DMS114 treated with DMSO at 0.1 percent for 48 hours (cell line): ENCODE results near the gene GLIS1.

Experiments used
- DNase-seq: peaks from one replicate; lab custom pipeline; 2025; ENCODE audit not compliant: unreplicated experiment; lab: John Stamatoyannopoulos, UW

GLIS1 gene

GRCh38 chr1:53473463-53473862, 265.5 kb downstream of the GLIS1 start:
- no peak for DNase-seq

- no peak for DNase-seq
Measured at GRCh38 chr1:53471000-53471399, 268.0 kb downstream of the GLIS1 start.

DNA sequence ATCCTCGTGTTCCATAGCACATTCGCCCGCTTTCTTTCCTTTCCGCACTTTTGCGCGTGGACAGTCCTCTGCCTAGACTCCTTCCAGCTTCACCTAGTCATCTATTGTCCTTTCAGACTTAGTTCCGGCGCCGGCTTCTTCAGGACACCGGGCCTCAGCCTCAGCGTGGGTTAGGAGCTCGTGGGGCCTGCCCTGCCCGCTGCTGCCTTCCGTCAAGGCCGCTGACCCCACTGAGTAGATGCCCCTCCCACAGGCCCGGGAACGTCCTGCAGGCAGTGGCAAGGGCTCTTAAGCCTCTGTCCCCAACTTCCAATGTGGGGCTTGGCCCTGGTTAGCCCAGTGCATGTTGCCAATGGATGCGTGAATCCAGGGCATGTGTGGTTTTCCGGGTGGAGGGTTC, 268.4 kb downstream of the GLIS1 start:
- no peak for DNase-seq

- no peak for DNase-seq
Measured at GRCh38 chr1:53470155-53470554, 268.8 kb downstream of the GLIS1 start.

GRCh38 chr1:53469373-53469772, 269.6 kb downstream of the GLIS1 start:
- DNase-seq: no peak

DNA sequence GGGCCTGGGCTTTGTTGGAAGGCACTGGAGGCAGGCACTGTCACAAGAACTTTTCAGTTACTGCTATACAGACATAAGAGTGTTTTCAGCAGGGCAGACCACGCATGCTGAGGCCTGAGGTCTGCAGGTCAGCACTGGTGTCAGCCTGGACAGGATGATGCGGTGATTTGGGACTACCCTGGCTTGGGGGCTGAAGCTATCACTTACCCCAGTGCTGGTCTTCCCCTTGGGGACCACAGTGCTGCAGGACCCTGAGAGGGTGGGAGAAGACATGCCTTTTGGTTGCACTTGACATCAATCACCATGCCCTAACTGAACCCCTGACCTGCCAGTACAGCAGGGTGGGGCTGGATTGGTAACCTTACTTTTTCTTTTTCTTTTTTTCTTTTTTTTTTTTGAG, 270.6 kb downstream of the GLIS1 start:
- DNase-seq: no peak

DNA sequence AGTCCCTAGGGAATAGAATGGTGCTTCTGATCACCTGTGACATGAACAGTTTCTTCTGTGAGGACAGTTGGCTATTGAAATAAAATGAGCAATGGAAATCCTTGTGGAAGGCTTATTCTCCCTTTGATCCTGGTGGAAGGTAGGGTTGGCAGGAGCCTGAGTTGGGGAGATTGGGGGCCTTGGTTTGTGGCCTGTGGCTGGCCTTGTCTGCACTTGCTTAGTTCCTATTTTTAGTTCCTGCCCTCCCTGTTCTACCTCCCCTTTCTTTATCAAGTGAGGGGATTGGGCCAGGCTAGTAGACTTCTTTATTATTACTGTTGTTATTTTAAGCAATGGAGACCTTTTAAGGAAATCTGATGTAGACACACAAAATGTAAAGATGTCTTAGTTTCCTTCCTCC, 271.6 kb downstream of the GLIS1 start:
- no peak for DNase-seq

- no peak for DNase-seq
Measured at GRCh38 chr1:53465023-53465957, 273.7 kb downstream of the GLIS1 start.

DNA sequence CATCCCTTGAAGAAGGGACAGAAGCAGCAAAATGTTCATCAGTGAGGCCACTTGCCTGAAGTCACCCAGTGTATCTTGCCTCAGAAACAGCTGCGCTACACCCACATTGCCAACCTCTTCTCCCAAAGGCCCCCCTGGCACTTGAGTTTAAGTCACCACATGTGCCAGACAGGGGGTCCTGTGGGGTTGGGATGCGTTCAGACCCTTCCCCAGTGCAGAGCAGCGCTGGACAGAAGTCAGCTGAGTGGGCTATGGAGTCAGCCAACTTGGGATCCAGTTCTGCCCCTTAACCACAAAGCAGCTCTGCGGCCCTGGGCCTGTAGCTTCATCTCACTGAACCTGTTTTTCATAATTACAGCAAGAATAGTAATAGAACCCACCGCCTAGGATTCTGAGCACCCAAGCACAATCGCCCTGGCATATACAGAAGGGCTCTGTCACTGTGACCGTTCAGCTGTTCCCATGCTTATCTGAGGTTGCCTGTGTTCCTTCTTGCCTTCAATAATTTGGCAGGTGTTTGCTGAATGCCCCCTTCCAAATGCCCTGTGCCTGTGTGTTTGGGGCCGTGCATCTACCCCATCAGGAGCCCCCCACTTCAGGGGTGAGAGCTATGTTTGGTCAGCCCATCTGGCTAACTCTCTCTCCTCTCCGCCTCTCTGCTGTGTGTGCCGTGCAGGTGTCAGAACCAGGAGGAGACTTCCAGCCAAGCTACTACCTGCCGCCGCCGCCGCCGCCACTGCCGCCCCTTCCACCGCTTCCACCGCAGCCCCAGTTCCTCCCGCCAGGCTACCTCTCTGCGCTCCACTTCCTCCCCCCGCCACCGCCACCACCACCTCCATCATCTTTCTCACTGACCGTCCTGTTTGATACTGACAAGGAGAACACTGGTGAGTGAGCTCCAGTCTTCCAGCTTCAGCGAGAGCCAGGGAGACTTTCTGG, 274.7 kb downstream of the GLIS1 start:
- no peak for DNase-seq

GRCh38 chr1:53462769-53463501, 276.0 kb downstream of the GLIS1 start:
- no peak for DNase-seq

DNA sequence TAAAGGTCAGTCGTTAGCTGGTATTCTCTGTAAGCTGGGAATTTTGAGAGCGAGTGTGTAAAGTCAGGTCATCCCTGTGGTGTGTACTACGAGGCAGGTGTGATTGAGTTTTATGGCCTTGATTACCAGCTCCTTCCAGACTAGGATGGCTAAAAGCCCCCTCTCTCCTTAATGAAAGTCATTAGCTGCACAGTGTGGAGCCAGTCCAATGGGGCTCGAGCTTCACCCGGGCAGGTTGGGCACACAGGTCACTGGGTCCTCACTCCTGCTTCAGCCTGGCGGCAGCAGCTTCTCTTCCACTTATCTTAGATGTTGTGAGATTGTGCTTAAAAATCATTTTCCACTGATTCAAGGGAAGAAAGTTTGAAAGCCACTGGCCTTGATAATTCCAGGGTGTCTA, 276.8 kb downstream of the GLIS1 start:
- no peak for DNase-seq

DNA sequence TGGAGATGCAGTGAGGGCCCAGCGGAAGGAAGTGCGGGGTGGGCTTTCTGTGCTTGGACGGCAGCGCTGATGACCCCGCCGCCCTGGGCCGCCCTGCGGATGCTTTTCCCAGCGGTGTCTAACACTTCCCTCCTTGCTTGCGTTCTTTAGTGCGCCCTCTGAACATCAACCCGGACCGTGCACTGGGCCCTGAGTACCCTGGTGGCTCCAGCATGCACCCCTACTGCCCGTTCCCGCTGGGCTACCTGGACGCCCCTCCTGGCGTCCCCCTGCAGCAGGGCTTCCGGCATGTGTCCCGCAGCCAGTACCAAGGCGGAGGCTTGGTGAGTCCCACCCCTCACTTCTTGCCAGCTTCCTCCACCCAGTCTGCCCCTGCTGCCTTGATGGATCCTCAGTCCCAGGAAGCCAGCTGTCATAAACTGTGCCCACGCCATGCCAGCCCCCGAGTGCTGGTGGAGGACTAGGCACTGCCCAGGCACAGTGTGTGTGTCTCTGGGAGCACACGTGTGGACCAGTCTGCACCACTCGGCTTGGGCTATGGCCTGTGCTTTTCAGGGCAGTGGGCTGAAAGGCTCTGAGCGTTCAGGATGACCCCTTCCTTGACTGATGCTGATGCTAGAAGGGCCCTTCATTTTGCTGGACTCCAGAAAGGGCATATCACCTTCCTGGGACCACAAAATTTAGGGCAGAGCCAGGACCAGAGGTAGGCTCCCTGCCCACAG, 277.5 kb downstream of the GLIS1 start:
- no peak for DNase-seq

- DNase-seq: no peak
Measured at GRCh38 chr1:53460666-53461322, 278.2 kb downstream of the GLIS1 start.

DNA sequence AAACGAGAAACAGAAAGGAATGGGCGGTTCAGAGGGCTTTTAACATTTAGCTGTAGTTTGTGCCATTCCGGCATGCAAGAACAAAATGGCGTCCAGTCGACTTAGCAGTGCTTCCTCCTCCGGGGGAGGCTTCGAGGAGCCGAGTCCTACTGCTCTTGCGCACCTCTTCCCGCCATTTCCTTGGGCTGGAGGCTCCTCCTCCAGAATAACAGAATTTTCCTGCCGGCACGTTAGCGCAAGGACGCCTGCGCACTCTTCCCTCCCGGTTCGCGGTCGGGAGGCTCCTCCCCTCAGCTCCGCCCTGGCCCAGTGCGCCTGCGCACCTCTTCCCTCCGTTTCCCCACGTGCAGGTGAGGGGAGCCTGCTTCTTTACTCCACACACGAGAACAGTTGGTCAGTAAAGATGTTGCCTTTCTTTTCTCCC, 278.7 kb downstream of the GLIS1 start:
- DNase-seq: no peak

DNA sequence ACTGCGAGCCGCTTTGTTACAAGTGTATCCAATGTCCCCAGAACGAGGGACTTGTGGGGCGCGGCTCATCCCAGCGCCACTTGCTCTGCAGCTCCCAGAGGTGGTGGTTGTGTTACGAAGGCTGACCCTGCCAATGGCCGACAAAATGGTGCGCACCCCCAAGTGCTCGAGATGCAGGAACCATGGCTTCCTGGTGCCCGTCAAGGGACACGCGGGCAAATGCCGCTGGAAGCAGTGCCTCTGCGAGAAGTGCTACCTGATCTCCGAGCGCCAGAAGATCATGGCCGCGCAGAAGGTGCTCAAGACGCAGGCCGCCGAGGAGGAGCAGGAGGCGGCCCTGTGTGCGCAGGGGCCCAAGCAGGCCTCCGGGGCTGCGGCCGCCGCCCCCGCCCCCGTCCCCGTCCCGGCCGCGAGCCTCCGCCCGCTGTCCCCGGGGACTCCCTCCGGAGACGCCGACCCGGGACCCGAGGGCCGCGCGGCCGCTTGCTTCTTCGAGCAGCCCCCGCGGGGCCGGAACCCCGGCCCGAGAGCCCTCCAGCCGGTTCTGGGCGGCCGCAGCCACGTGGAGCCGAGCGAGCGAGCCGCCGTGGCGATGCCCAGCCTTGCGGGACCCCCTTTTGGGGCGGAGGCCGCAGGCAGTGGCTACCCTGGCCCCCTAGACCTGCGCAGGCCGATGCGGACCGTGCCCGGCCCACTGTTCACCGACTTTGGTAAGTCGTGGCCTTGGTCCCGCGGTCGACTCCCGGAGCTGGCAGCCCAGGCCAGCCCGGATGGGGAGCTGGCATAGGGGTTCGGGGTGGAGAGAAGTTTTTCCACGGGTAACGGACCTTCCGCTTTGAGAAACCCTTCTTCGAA, 279.4 kb downstream of the GLIS1 start, which contains the start of gene DMRTB1:
Gene DMRTB1 (plus strand): TSS at position 79 of the 855 bp plus-strand sequence. CDS start 55 bp downstream, at position 134.
- DNase-seq: no peak

GRCh38 chr1:53458634-53459033, 280.3 kb downstream of the GLIS1 start:
- no peak for DNase-seq
